H1 (cell line): ENCODE results near the gene STXBP4. TPM values are rescaled to one million over a fixed set of nuclear protein-coding genes. Genes with fewer than 3 reads are reported as not detected.

ENCODE experiments used
- CTCF ChIA-PET: fragments of 300-600 bp; sonication (Branson Sonifier 250); formaldehyde crosslinking; loops from one replicate; lab custom pipeline; 2021; ENCODE audit not compliant: partially characterized antibody; lab: Charles Lee
- POLR2A ChIA-PET: fragments of 300-600 bp; sonication (Branson Sonifier 250); formaldehyde crosslinking; loops from one replicate; lab custom pipeline; 2021; ENCODE audit warnings: inconsistent platforms; ENCODE audit not compliant: partially characterized antibody; lab: Charles Lee
- DNase-seq, 2 experiments: peaks; one replicate each; pipeline versions ENCODE4 v3.0.0 to v3.0.0-alpha.2; 2010 to 2022; ENCODE audit warnings: low spot score in 2 of 2, low read depth in 1 of 2, mixed read lengths in 1 of 2
- FAIRE-seq: peaks from 2 replicates; lab custom pipeline; 2011; peaks lifted over from hg19 to GRCh38; lab: Jason Lieb, UNC
- H2AFZ ChIP-seq: 2 replicates; pipeline ENCODE4 v1.8.1; 2012; ENCODE audit warnings: low read length, inconsistent platforms
- H2AK5ac ChIP-seq: 2 replicates; pipeline ENCODE4 v1.6.1; 2013; ENCODE audit warnings: low read depth, low read length
- H2BK120ac ChIP-seq: replicated peaks from 2 replicates; pipeline ENCODE3; 2013; ENCODE audit warnings: low read depth, low read length, inconsistent platforms
- H2BK12ac ChIP-seq: 2 replicates; pipeline ENCODE4 v1.6.1; 2013; ENCODE audit warnings: low read depth, low read length
- H2BK15ac ChIP-seq: 2 replicates; pipeline ENCODE4 v1.6.1; 2013; ENCODE audit warnings: low read length
- H2BK20ac ChIP-seq: 2 replicates; pipeline ENCODE4 v1.6.1; 2013; ENCODE audit warnings: low read length
- H2BK5ac ChIP-seq: 2 replicates; pipeline ENCODE4 v1.6.1; 2013; ENCODE audit warnings: low read depth, low read length
- H3K14ac ChIP-seq: 2 replicates; pipeline ENCODE4 v1.6.1; 2013; ENCODE audit warnings: inconsistent platforms; ENCODE audit not compliant: insufficient read length
- H3K18ac ChIP-seq: 2 replicates; pipeline ENCODE4 v1.6.1; 2013; ENCODE audit warnings: low read length; ENCODE audit errors: extremely low read depth
- H3K23ac ChIP-seq: 2 replicates; pipeline ENCODE4 v1.6.1; 2013; ENCODE audit warnings: inconsistent platforms; ENCODE audit not compliant: insufficient read length
- H3K23me2 ChIP-seq: 2 replicates; pipeline ENCODE4 v1.6.1; 2013; ENCODE audit warnings: low read depth, low read length
- H3K27ac ChIP-seq: 2 replicates; pipeline ENCODE4 v1.6.1; 2011; ENCODE audit warnings: low read depth, low read length, inconsistent platforms
- H3K27me3 ChIP-seq, 4 experiments: replicated peaks in 1 of 4; 1 replicate in 1 of 4; 2 replicates in 3 of 4; pipeline versions ENCODE4 v1.6.1 to v1.8.1; 2011 to 2013; ENCODE audit warnings: low read length in 3 of 4, mild to moderate bottlenecking in 3 of 4, inconsistent platforms in 2 of 4, mixed read lengths in 2 of 4, moderate library complexity in 1 of 4; ENCODE audit not compliant: control insufficient read depth in 3 of 4, insufficient read depth in 3 of 4; ENCODE audit errors: extremely low read depth in 1 of 4
- H3K36me3 ChIP-seq, 4 experiments: 2 replicates each; pipeline versions ENCODE4 v1.6.1 to v1.8.1; 2011 to 2013; ENCODE audit warnings: mild to moderate bottlenecking in 4 of 4, low read length in 3 of 4, moderate library complexity in 2 of 4, control low read depth in 1 of 4, inconsistent platforms in 1 of 4; ENCODE audit not compliant: insufficient read depth in 4 of 4, control insufficient read depth in 2 of 4
- H3K4ac ChIP-seq: replicated peaks from 2 replicates; pipeline ENCODE3; 2013; ENCODE audit warnings: low read length, low read depth, mixed read lengths, inconsistent platforms; ENCODE audit not compliant: insufficient read length
- H3K4me1 ChIP-seq, 4 experiments: replicated peaks in 1 of 4; 1 replicate in 1 of 4; 2 replicates in 3 of 4; pipeline versions ENCODE4 v1.6.1 to v1.8.1; 2011 to 2013; ENCODE audit warnings: low read length in 3 of 4, inconsistent platforms in 2 of 4, mixed read lengths in 1 of 4; ENCODE audit not compliant: insufficient read depth in 4 of 4, control insufficient read depth in 3 of 4
- H3K4me2 ChIP-seq, 2 experiments: 2 replicates each; pipeline versions ENCODE4 v1.6.1 to v1.8.1; 2011 to 2013; ENCODE audit warnings: low read depth in 2 of 2, low read length in 2 of 2, control low read depth in 1 of 2, inconsistent platforms in 1 of 2, mild to moderate bottlenecking in 1 of 2; ENCODE audit not compliant: insufficient read depth in 1 of 2
- H3K4me3 ChIP-seq, 4 experiments: fragments of 200-600, 300-600 bp in 1 of 4; sonication (generic), shearing (Covaris generic), sonication (Bioruptor Twin) in 1 of 4; 2 replicates each; pipeline versions ENCODE4 v1.5.1 to v1.8.1; 2011 to 2016; ENCODE audit warnings: low read length in 4 of 4, low read depth in 3 of 4, control low read depth in 2 of 4, inconsistent platforms in 2 of 4, mild to moderate bottlenecking in 2 of 4, mixed read lengths in 1 of 4, moderate library complexity in 1 of 4; ENCODE audit not compliant: insufficient read depth in 2 of 4; ENCODE audit errors: extremely low read depth in 1 of 4
- H3K56ac ChIP-seq: replicated peaks from 2 replicates; pipeline ENCODE3; 2013; ENCODE audit warnings: low read depth, mild to moderate bottlenecking, mixed read lengths, low read length, inconsistent platforms; ENCODE audit not compliant: insufficient read length
- H3K79me1 ChIP-seq: 2 replicates; pipeline ENCODE4 v1.6.1; 2013; ENCODE audit warnings: low read depth, low read length, control low read depth
- H3K79me2 ChIP-seq, 2 experiments: 2 replicates each; pipeline versions ENCODE4 v1.6.1 to v1.8.1; 2012 to 2013; ENCODE audit warnings: low read length in 2 of 2, mild to moderate bottlenecking in 2 of 2, inconsistent platforms in 1 of 2; ENCODE audit not compliant: insufficient read depth in 2 of 2, control insufficient read depth in 1 of 2
- H3K9ac ChIP-seq, 4 experiments: replicated peaks in 1 of 4; 1 replicate in 1 of 4; 2 replicates in 3 of 4; pipeline versions ENCODE4 v1.6.1 to v1.8.1; 2011 to 2013; ENCODE audit warnings: low read depth in 3 of 4, low read length in 3 of 4, control low read depth in 2 of 4, mild to moderate bottlenecking in 2 of 4, moderate library complexity in 2 of 4, inconsistent platforms in 1 of 4; ENCODE audit errors: extremely low read depth in 1 of 4
- H3K9me3 ChIP-seq, 2 experiments: 2 replicates each; pipeline versions ENCODE4 v1.6.1 to v1.8.1; 2012 to 2013; ENCODE audit warnings: mild to moderate bottlenecking in 2 of 2, moderate library complexity in 2 of 2, control low read depth in 1 of 2, inconsistent platforms in 1 of 2, low read depth in 1 of 2, low read length in 1 of 2, mixed read lengths in 1 of 2; ENCODE audit not compliant: insufficient read depth in 2 of 2
- H4K20me1 ChIP-seq, 2 experiments: replicated peaks in 1 of 2; 2 replicates each; pipeline versions ENCODE3 to v1.8.1; 2011 to 2013; ENCODE audit warnings: inconsistent platforms in 2 of 2, low read length in 2 of 2, mild to moderate bottlenecking in 1 of 2; ENCODE audit not compliant: insufficient read depth in 2 of 2, control insufficient read depth in 1 of 2
- H4K5ac ChIP-seq: 2 replicates; pipeline ENCODE4 v1.6.1; 2013; ENCODE audit warnings: low read length, low read depth, mixed read lengths, inconsistent platforms; ENCODE audit not compliant: insufficient read length
- H4K8ac ChIP-seq: 2 replicates; pipeline ENCODE4 v1.8.0; 2013; ENCODE audit warnings: mild to moderate bottlenecking, moderate library complexity, low read length, inconsistent platforms; ENCODE audit not compliant: insufficient read depth; ENCODE audit errors: extremely low read depth
- H4K91ac ChIP-seq: replicated peaks from 2 replicates; pipeline ENCODE3; 2013; ENCODE audit warnings: low read length, mixed read lengths, inconsistent platforms; ENCODE audit not compliant: insufficient read length
- ASH2L ChIP-seq: fragments of 200-600, 300-600 bp; sonication (generic); IDR thresholded peaks from one replicate; pipeline ENCODE4 v1.7.1; 2017; ENCODE audit warnings: low read length
- SP2 ChIP-seq: IDR thresholded peaks from 2 replicates; pipeline ENCODE4 v1.6.1; 2012; ENCODE audit warnings: mild to moderate bottlenecking, low read length, inconsistent platforms
- WGBS, 2 experiments: shearing (Covaris generic) in 1 of 2; methylation state at CpG; one replicate each; pipeline versions ENCODE4 v1.1.6 to v1.1.7; 2013 to 2015; ENCODE audit warnings: low lambda C conversion rate in 2 of 2, mixed read lengths in 2 of 2, inconsistent platforms in 1 of 2, low coverage in 1 of 2, missing lambda C conversion rate in 1 of 2; ENCODE audit not compliant: insufficient replicate concordance in 2 of 2, insufficient coverage in 1 of 2, insufficient read length in 1 of 2; ENCODE audit errors: extremely low coverage in 1 of 2, missing lambda C conversion rate in 1 of 2; 5-methylcytosine and 5-hydroxymethylcytosine counted together
- polyA plus RNA-seq, 7 experiments: library from polyadenylated mRNA; depleted of rRNA in 3 of 7; stranded (reverse) in 5 of 7; unstranded in 2 of 7; fragments of >200 nt in 5 of 7; fragments of 200-250 nt in 2 of 7; gene quantifications; 1 replicate in 5 of 7; 2 replicates in 1 of 7; 4 replicates in 1 of 7; pipeline versions ENCODE4 v1.2.1 to v1.2.3, GENCODE V29; 2011 to 2013; ENCODE audit warnings: missing spikeins in 2 of 7, mixed read lengths in 2 of 7
- total RNA-seq: library from RNA; stranded (reverse); fragmentation: NEBNext Ultra II Directional; extraction: Animal tissue kit (Norgen Biotek cat#: 25700); gene quantifications from 2 replicates; pipeline ENCODE4 v1.2.1, GENCODE V29; 2021

STXBP4 gene
- total and polyA plus RNA-seq, 2 of the 8 experiments (the other 6 are each of a cell fraction or from before 2014, with no cell fraction given) = 3.2 to 18.5 TPM

- Histone ChIP-seq H2BK5ac (no peak overlapping the region), H2BK120ac (no peak overlapping the region), H3K4me1 (no peaks in the 10 kb centered on the region), H3K79me2 (no peaks in the 10 kb centered on the region), H3K27me3 (peaks cover 0 to 2% (median 0%) of the 10 kb centered on the region in 4 experiments; a peak in 1 of 7 replicates), H3K18ac (no peak overlapping the region), H4K91ac (no peak overlapping the region), H4K20me1 (no peaks in the 10 kb centered on the region), H3K4me3 (no peak overlapping the region), H2BK15ac (no peak overlapping the region), H2AK5ac (no peak overlapping the region), H3K23me2 (no peaks in the 10 kb centered on the region), H4K5ac (no peak overlapping the region), H2BK12ac (no peak overlapping the region), H3K56ac (no peak overlapping the region), H3K27ac (no peak overlapping the region), H3K9me3 (no peaks in the 10 kb centered on the region), H3K23ac (no peak overlapping the region), H3K36me3 (no peaks in the 10 kb centered on the region), H3K4ac (no peak overlapping the region), H3K79me1 (no peaks in the 10 kb centered on the region), H2AFZ (no peak overlapping the region), H4K8ac (no peak overlapping the region), H3K4me2 (no peak overlapping the region), H2BK20ac (no peak overlapping the region), H3K14ac (no peak overlapping the region), H3K9ac (no peak overlapping the region)
- CTCF ChIA-PET = interaction anchor here (0.7 to 1.3 kb wide), 3 partner anchors 11 to 358 kb away, joined by 3 read pairs; no protein-coding TSS in a partner anchor
- DNase-seq (no peak), FAIRE-seq (no peak)
- 91% methylated on average over 2 of the region's 2 CpGs; no CpG with 5 or more reads in 1 of the 2 experiments for WGBS, 2 experiments
- POLR2A ChIA-PET = no interaction called here
- TF ChIP-seq SP2 = no peak
- TF ChIP-seq ASH2L = no peak
Observed at GRCh38 chr17:55155856-55156560, 187.4 kb downstream of the STXBP4 start.
